SW 1271 (cell line): ENCODE results near the gene KRTAP4-1.
"Not testable (repeated sequence)": the region's sequence is repeated elsewhere in the genome, so short reads cannot be mapped to it uniquely, and the experiment has no call there.

Experiments used
- DNase-seq, 2 experiments: peaks; one replicate each; lab custom pipeline; 2025; lab: John Stamatoyannopoulos, UW

The KRTAP4-1 gene

DNA sequence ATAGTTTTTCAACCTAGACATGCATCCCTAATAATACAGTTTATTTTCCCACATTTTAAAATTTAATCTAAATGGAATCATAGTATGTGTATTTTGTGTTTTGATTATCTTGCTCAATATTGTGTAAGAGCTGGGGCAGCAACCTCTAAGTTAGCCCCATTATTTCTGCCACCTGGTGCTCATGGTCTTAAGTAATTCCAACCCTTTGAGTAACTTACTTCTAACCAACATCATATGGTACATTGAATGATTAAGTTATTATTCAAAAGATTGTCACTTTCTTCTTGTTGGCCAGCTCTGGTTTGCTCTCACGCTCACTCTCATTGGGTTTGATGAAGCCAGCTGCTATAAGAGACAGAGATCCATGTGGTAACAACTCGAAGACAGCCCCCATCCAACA is 12.8 kb downstream of the KRTAP4-1 start:
- no peak for DNase-seq

DNA sequence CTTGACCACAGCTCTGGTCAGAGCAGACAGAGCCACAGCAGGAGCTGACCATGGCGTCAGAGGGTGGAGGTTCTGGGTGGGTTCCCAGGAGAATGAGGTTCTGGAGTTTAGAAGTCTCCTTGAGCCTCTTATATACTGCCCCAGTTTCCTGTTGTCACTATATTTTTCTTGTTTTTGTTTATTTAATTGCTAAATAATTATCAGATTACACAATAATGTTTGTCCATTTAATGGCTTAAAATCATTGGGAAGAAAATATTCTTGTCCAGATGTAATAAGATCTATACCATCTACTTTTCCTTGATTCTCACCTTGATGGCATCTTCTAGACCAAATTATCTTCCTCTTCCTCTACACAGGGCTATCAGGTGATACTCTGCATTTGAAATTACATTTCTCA is 16.6 kb downstream of the KRTAP4-1 start, which contains the start of gene KRTAP4-3:
Gene KRTAP4-3, minus strand, starts transcription at position 101 of the 400 bp plus-strand sequence. Its CDS starts 49 bp downstream, at position 52.
- DNase-seq, result no peak

DNA sequence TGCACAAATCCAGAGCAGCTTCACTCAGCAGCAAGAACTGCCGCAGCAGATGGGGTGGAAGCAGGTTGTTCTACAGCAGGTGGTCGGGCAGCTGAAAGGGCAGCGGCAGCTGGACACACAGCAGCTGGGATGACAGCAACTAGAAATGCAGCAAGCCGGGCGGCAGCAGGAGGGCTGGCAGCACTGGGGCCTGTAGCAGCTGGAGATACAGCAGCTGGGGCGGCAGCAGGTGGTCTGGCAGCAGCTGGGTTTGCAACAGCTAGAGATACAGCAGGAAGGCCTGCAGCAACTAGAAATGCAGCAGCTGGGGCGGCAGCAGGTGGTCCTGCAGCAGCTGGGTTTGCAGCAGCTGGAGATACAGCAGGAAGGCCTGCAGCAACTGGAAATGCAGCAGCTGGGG is 17.1 kb downstream of the KRTAP4-1 start:
- no peak for DNase-seq

DNA sequence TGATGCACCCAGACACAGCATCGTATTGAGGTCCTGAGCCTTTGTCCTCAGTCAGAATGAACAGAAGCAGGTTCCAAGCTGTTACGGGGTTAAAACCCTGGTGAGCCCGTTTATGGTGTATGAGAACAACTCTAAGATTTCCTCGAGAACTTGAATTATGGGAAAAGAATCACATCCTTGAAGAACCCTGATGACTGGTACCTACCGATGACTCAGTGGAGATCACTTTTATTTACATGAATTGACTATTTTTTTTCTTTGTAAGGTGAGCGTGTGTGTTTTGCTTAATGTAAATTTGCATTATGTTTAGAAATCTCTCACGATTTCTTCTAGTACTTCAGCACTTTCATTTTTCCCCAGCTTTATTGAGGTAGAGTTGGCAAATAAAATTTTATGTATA is 20.9 kb downstream of the KRTAP4-1 start:
- no peak for DNase-seq

DNA sequence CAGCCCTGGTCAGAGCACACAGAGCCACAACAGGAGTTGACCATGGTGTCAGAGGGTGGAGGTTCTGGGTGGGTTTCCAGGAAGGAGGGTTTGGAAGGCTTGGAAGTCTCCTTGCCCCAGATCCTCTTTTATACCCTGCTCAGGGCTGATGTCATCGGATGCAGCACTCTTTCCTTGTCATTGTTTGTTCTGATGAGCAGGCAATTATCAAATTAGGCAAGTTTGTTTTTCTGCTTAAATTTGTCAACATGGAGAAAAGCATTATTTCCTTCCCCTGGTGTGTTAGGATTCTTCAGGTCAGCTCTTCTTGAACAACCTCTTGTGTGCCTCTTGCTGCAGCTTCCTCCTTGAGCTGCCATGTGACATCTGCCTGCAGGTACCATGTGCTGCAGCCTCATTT is 24.1 kb downstream of the KRTAP4-1 start, which contains the start of gene KRTAP4-4:
Gene KRTAP4-4, minus strand, starts transcription at position 101 of the 400 bp plus-strand sequence. Its CDS starts 57 bp downstream, at position 44.
- no peak for DNase-seq

DNA sequence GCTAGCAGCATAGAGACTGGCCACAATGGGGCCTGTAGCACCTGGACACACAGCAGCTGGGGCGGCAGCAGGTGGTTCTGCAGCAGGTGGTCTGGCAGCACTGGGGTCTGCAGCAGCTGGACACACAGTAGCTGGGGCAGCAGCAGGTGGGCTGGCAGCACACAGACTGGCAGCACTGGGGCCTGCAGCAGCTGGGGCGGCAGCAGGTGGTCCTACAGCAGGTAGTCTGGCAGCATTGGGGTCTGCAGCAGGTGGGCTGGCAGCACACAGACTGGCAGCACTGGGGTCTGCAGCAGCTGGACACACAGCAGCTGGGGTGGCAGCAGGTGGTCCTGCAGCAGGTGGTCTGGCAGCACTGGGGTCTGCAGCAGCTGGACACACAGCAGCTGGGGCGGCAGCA is 24.5 kb downstream of the KRTAP4-1 start:
- not testable (repeated sequence) for DNase-seq

DNA sequence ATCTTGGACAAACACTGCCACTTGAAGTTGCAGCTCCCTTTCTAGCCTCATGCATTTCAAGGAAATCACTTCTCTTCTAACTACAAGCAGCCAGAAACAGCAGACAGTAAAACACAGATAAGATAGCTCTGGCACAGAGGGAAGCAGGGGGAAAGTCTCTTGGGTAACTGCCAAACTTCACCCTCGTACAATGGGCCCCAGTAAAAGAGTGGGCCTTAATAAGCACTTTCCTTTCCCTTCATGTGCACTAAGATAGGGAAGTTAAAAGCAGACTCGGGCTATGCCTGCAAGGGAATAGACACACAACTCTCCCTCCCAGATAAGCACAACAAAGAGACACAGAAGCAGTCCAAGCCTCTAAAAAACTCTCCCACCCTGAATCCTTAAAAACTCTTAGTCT is 30.9 kb downstream of the KRTAP4-1 start:
- no peak for DNase-seq

DNA sequence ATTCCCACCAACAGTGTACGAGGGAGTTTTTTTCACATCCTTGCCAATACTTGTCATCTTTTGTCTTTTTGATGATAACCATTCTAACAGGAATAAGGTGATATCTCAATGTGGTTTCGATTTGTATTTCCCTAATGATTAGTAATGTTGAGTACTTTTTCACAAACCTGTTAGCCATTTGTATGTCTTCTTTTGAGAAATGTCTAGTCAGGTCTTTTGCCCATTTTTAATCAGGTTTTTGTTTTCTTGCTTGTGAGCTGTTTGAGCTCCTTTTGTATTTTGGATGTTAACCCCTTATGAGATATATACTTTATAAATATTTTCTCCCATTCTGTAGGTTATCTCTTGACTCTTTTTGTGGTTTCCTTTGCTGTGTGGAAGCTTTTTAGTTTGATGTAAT is 33.2 kb downstream of the KRTAP4-1 start:
- DNase-seq, result no peak

DNA sequence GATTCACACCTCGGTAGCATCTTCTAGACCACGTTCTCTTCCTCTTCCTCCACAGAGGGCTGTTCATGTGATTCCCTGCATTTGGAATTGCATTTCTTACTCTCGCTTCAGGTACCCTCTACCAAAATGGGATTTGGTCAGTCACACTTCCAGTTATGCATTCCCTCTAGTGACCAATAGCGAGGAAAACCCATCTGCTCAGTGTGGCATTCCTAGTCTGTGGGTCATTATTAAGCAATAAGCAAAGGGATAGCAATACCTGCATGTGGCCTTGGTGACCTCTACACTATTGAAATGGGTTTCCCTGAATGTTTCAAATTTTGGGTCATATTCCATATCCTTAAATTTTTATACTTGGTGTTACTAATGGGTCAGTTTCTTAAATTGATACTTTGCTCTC is 34.7 kb downstream of the KRTAP4-1 start:
- DNase-seq, result no peak

DNA sequence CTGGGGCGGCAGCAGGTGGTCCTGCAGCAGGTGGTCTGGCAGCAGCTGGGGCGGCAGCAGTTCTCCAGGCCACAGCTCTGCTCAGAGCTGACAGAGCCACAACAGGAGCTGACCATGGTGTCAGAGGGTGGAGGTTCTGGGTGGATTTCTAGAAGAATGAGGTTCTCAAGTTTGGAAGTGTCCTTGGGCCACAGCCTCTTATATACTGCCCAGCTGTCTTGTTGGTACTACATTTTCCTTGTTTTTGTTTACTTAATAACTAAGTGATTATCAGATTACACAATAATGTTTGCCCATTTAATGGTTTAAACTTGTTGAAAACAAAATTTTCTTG is 35.1 kb downstream of the KRTAP4-1 start, which contains the start of gene KRTAP4-5:
Gene KRTAP4-5, minus strand, starts transcription at position 174 of the 334 bp plus-strand sequence. Its CDS starts 58 bp downstream, at position 116.
- DNase-seq, result no peak

DNA sequence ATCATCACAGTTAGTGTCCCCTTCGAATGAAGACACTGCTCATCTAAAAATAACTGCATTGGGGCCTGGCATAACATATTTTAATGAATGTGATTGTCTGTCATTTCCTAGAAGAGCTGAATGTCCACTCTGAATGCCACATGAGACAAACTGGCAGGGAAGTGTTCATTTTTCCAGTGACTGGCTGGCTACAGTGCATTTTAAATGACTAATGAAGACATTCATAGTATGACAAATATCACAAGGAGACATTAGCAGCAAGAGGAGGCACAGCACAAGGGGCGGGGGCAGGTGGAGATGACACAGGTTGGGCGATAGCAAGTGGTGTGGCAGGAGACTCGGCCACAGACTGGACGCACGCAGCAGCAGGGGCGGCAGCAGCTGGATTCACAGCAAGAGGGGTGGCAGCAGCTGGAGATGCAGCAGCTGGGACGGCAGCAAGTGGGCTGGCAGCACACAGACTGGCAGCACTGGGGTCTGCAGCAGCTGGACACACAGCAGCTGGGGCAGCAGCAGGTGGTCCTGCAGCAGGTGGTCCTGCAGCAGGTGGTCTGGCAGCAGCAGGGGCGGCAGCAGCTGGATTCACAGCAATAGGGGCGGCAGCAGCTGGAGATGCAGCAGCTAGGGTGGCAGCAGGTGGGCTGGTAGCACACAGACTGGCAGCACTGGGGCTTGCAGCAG is 35.6 kb downstream of the KRTAP4-1 start:
- not testable (repeated sequence) for DNase-seq

DNA sequence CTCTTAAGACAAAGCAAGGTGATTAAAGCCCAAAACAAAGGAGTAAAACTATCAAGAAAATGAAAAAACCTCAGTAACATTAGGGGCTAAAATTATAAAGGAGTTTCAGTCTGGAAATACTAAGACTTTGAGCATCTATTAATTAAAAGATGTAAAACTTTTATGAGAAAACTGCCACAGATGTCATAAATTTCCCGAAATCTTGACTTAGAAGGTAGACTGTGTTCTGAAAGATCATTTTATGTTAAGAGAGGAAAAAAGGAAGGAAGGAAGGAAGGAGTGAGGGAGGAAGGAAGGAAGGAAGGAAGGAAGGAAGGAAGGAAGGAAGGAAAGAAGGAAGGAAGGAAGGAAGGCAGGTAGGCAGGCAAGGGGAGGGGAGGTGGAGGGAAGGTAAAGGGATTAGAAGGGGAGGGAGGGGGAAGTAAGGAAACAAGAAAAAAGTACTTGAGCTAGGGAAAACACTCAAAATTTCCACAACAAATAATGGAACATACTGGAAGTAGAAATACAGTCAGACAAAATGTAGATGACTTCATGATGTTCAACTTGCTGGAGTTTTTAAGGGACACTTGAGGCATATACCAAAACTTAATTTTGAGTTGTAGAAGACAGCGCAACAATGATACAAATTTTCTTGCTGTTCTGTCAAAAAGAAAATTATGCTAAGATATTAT is 37.0 kb downstream of the KRTAP4-1 start:
- DNase-seq, result no peak

DNA sequence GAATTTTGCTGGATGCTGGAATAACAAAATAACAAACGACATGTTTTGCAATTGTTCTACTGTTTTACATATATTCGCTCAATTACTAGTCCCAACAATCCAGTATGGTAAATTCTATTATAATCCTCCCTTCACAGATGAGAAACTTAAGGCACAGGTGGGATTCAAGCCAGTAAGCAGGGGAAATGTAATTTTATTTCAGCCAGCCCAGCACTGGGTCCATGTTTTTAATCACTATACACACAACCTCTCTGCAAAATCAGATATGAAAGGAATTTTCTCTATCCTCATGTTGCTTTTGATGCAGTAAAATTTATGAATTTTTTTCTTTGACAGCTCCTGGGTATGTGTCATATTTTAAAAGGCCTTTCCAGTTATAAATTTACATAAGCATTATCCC is 39.5 kb downstream of the KRTAP4-1 start:
- DNase-seq, result no peak

DNA sequence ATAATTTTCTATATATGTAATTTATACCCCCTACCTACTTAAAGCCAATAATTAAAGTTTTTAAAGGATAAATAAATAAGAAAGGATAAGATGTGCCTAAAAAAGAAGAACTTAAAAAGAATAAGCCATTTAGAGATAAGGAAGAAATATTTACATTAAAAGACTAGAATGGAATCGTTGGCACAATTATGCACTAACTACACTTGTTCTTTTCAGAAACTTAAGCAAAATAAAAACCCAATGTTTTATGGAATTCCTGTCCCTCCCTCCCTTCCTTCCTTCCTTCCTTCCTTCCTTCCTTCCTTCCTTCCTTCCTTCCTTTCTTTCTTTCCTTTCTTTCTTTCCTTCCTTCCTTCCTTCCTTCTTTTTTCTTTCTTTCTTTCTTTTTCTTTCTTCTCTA is 39.9 kb downstream of the KRTAP4-1 start:
- DNase-seq, result no peak

DNA sequence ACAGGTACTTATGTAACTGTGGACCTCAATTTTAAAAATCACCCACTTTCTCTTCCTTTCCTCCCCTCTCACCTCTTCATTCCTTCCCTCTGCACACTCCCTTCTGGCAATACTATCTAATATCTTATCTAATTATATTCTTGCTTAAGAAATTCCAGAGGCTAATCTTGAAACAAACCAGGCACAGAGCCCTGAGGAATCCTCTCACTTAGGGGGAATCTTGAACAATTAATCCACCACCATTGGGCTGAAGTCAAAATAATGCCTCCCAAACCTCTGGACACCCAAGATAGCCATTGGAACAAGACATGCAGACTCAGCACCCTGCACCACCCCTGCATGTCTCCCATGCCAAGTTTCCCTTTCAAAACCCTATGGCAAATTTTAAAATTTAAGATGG is 43.4 kb downstream of the KRTAP4-1 start:
- DNase-seq, result no peak

DNA sequence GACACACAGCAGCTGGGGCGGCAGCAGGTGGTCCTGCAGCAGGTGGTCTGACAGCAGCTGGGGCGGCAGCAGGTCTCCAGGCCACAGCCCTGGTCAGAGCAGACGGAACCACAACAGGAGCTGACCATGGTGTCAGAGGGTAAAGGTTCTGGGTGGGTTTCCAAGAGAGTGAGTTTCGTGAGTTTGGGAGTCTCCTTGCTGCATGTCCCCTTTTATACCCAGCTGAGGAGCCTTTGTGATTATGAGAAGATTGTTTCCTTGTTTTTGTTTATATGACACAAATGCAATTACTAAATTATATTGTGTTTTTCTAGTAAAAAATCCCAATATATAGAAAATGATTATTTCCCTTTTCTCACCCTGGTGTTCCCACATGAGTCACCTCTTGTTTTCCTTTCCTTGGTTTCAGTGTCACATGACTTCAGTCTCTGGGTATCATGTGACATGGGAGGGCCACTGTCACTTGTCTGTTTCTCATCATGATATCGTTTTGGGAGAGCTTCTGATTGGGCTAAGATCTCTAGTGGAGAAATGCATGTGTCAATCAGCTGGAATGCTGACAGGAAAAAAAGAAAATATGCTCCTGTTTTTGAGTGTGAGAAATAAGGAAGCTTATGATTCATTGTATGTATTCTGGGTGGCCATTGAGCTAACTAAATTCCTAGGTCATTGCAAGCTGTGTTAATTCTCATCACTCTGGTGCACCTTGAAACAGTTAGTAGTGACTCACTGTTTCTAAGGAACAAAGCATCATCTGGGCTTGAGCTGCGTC is 44.2 kb downstream of the KRTAP4-1 start, which contains the start of gene KRTAP4-6:
Gene KRTAP4-6, minus strand, starts transcription at position 185 of the 772 bp plus-strand sequence. Its CDS starts 57 bp downstream, at position 128.
- peak; percentile 18 to 38 for DNase-seq

DNA sequence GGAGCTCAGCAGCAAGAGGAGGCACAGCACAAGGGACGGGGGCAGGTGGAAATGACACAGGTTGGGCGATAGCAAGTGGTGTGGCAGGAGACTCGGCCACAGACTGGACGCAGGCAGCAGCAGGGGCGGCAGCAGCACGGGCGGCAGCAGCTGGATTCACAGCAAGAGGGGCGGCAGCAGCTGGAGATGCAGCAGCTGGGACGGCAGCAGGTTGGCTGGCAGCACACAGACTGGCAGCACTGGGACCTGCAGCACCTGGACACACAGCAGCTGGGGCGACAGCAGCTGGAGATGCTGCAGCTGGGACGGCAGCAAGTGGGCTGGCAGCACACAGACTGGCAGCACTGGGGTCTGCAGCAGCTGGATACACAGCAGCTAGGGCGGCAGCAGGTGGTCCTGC is 44.8 kb downstream of the KRTAP4-1 start:
- not testable (repeated sequence) for DNase-seq
